ENCODE measurements around the gene DLG2. TPM values are rescaled to one million over a fixed set of nuclear protein-coding genes. Genes with fewer than 3 reads are reported as not detected.

The DLG2 gene
- total RNA-seq, 1 donor, result 3.0 TPM

GRCh38 chr11:83728281-83728680, 1898.9 kb downstream of the DLG2 start:
- H3K4me3 ChIP-seq (ENCODE audit: low read depth, low read length), result no peak overlapping the region
- DNase-seq (ENCODE audit: low read depth), result no peak
- no peak for TF ChIP-seq CTCF (IDR thresholded peaks at IDR 0.05; ENCODE audit: insufficient read depth, low read length)

DNA sequence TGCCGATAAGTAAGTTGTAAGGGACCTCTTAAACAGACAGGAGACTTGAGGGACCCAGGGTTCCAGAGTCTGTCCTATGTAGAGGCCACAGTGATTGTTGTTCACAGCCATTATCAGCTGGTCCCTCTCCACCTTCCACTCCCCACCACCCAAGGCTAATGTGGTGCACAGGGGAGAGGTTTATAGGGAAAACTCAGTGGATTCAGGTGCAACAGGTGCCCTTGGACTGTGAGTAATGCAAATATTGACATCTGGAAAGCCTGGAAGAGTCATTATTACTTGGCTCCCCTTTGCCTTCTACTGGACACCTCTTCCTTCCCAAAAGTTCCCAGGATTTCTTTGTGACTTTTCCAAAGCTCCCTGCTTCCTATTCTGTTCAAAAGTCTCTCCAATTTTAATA, 1899.9 kb downstream of the DLG2 start:
- DNase-seq (ENCODE audit: low read depth), result no peak
- no peak for TF ChIP-seq CTCF (IDR thresholded peaks at IDR 0.05; ENCODE audit: insufficient read depth, low read length)
- H3K4me3 ChIP-seq (ENCODE audit: low read depth, low read length), result no peak overlapping the region

DNA sequence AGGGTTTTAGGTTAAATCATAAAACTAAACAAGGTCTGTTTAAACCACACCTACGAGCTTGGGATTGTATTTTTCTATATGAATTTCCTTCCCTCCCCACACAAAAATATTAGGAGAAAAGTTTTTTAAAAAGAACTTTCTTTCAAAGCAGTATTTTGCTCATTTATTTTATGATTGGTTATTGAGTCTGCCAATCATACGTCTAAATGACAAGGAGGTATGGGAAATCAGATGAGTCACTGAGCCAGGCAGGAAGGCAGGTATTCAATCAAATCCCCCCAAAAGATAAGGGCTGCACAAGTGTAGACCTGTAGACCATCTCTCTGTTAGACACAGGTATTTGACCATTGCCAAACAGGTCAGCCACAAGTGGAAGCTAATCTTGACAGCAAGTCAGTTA, 1900.8 kb downstream of the DLG2 start:
- TF ChIP-seq CTCF (IDR thresholded peaks at IDR 0.05; ENCODE audit: insufficient read depth, low read length), result no peak
- no peak for DNase-seq (ENCODE audit: low read depth)
- no peak overlapping the region for H3K4me3 ChIP-seq (ENCODE audit: low read depth, low read length)

- no peak overlapping the region for H3K4me3 ChIP-seq (ENCODE audit: low read depth, low read length)
- peak; percentile 10 for DNase-seq (ENCODE audit: low read depth)
- no peak for TF ChIP-seq CTCF (IDR thresholded peaks at IDR 0.05; ENCODE audit: insufficient read depth, low read length)
Measured at GRCh38 chr11:83725728-83726127, 1901.4 kb downstream of the DLG2 start.

DNA sequence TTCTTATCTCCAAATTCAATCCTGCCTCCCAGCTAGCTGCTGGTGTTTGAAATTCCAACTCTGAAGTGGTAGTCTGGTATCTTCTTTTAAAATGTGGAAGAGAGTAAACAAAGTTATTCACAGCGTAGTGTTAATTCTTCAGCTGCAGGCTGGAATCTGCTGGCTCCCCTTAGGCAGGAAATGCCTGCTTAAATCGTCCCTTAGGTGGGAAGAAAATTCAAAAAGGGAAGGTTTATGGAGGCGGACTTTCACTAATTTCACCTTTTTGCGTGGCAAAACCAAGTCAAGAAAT, 1901.9 kb downstream of the DLG2 start:
- no peak overlapping the region for H3K4me3 ChIP-seq (ENCODE audit: low read depth, low read length)
- DNase-seq (ENCODE audit: low read depth), result no peak
- no peak for TF ChIP-seq CTCF (IDR thresholded peaks at IDR 0.05; ENCODE audit: insufficient read depth, low read length)

GRCh38 chr11:83723999-83724398, 1903.1 kb downstream of the DLG2 start:
- DNase-seq (ENCODE audit: low read depth), result peak; percentile 84
- peak overlapping the region; percentile 45 for H3K4me3 ChIP-seq (ENCODE audit: low read depth, low read length)
- peak; percentile 66 for TF ChIP-seq CTCF (IDR thresholded peaks at IDR 0.05; ENCODE audit: insufficient read depth, low read length)

- no peak for DNase-seq (ENCODE audit: low read depth)
- TF ChIP-seq CTCF (IDR thresholded peaks at IDR 0.05; ENCODE audit: insufficient read depth, low read length), result no peak
- no peak overlapping the region for H3K4me3 ChIP-seq (ENCODE audit: low read depth, low read length)
Measured at GRCh38 chr11:83722392-83723119, 1904.6 kb downstream of the DLG2 start.
